Stimulated activated naive CD8-positive, alpha-beta T cell treated with anti-CD3 and anti-CD28 coated beads, Interleukin-15, Interleukin-2, amounts not matched to agents 100 U/mL and 50 U/mL, for 24 hours (primary cell): ENCODE data around the gene PTPN14.
"Not testable (repeated sequence)": the region's sequence is repeated elsewhere in the genome, so short reads cannot be mapped to it uniquely, and the experiment has no call there.

Experiments
- ATAC-seq: fragments of 150-1000 bp; cut with Tn5 transposase; one replicate; pipeline ENCODE4 v1.10.0; 2021
- DNase-seq: peaks from one replicate; pipeline ENCODE4 v3.0.0; 2021

Gene PTPN14

DNA sequence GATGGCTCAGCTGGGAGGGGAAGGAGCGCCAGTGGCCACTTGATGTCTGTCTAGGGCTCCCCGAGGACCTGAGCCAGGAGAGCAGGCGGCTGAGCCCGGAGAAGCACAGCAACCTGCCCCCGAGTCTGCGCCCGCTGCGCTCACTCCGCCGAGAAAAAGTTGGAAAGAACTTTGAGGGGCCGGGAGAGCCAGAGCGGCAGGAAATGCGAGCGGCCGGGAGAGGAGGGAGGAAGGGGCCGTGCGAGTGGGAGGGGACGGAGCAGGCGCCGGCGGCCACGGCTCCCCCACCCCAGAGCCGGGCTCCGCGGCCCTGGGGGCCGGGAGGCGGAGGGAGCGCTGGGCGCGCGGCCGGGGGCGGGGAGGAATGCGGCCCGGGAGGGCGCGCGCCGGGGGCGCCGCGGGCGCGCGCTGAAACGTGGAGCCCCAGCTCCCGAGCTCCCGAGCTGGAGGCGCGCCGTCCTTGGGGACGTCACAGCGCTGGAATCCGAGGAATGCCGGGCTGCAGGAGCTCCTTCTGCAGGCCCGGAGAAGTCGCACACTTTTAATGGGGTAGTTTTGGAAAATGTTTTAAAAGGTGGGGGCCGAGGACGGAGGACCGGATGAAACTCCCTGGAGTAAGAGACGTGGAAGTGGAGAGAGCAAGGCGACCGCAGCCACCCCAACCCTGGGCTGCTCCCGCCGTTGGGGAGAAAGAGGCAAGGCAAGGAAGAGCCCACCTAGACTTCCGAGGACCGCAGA lies at the start of gene PTPN14:
Gene PTPN14, minus strand, starts transcription at position 167 of the 738 bp plus-strand sequence. CDS start 86,799 bp downstream, outside the sequence.
- peak; percentile 23 for DNase-seq
- ATAC-seq: peak; percentile 59

- DNase-seq (no peak), ATAC-seq (no peak)
Measured at GRCh38 chr1:214593158-214593557, 41.8 kb upstream of the PTPN14 start.

DNA sequence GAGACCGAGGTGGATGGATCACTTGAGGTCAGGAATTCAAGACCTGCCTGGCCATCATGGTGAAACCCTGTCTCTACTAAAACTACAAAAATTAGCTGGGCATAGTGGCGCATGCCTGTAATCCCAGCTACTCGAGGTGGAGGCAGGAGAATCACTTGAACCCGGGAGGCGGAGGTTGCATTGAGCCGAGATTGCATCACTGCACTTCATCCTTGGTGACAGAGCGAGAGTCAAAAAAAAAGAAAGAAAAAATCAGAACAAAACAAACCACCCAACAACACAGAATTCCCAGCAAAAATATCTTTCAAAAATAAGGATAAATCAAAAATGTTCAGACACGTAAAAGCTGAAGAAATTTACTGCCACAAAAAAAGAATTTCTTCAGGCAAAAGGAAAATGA lies 40.5 kb upstream of the PTPN14 start:
- not testable (repeated sequence) for ATAC-seq, DNase-seq

DNA sequence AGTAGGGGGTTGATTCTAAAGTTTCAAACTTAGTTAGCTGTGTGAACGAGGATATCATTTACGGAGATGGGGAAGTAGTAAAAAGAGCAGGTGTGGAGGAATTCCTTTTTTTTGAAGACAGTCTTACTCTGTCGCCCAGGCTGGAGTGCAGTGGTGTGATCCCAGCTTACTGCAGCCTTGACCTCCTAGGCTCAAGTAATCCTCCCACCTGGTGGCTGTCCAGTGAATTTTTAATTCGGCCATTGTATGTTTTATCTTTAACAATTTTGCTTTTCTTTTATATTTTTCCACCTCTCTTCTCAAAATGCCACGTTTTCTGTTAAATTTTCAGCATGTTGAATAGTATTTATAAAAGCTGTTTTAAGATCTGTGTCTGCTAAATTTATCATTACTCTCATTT lies 39.3 kb upstream of the PTPN14 start:
- ATAC-seq (no peak), DNase-seq (no peak)

- ATAC-seq: no peak
Measured at GRCh38 chr1:214588963-214589597, 37.7 kb upstream of the PTPN14 start.

GRCh38 chr1:214587165-214587564 lies 35.8 kb upstream of the PTPN14 start:
- no peak for ATAC-seq

More at GRCh38 chr1:214588963-214589597, 37.7 kb upstream of the PTPN14 start:
- DNase-seq: no peak

DNA sequence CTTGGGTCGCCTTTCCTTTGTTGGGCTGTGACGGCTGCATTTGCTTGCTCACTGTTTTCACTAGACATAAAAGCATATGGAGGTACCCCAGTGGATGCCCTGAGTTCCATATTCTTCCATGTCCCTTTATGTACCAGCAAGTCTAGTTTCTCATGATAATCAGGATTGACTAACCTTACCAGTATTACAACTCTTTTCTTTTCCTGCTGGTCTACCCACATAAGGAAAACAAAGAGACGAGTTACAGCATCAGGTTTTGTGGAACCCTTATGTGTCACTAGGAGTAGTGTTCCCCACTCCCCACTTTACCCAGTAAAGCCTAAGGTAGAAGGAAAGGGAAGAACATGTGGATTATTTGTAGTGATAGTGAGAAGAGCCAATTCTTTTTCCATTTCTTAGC lies 35.2 kb upstream of the PTPN14 start:
- DNase-seq: no peak
- no peak for ATAC-seq

More at GRCh38 chr1:214587165-214587564, 35.8 kb upstream of the PTPN14 start:
- DNase-seq: no peak

DNA sequence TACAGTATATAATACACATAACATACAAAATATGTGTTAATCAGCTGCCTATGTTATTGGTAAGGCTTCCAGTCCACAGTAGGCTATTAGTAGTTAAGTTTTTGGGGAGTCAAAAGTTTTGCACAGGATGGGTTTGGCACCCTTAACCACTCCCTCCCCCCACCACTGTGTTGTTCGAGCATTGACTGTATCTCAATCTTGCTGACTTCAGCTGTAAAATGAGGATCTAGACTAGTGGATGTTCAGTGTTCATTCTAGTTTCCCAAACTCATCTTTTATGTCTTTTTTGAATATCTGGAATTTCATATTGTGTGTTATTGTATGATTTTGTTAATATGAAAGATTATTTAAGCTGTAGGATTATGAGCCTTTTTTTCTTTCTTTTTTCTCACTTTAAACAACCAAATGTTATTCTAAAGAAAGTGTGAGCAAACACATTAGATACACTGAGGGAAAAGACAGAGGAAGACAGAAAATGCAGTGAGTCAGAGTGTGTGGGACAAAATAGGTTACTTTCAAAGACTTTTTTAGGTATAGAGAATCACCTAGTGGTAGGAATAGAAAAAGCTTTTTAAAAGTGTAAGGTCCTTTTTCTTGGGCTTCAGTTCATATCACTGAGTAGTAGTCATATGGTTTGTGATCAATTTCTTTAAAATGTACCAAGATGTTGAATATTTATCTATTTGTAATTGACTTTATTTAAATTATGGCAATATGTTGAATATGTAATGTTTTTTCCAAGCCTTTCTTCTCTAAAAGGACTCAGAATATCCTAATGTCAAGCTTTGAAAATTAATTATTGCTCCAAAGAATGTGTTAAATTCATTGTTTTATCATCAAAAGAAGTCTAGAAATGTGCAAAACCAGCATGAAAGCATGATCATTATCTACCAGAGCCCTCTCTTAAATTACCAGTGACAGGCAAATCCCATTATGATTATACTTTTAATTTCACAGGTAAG lies 33.7 kb upstream of the PTPN14 start:
- peak; percentile 63 for ATAC-seq

GRCh38 chr1:214583824-214584554 lies 32.6 kb upstream of the PTPN14 start:
- DNase-seq: no peak
- no peak for ATAC-seq

More for the DNA sequence above, 33.7 kb upstream of the PTPN14 start:
- no peak for DNase-seq

GRCh38 chr1:214583113-214583512 lies 31.7 kb upstream of the PTPN14 start:
- no peak for ATAC-seq
- DNase-seq: no peak

GRCh38 chr1:214582289-214582891 lies 31.0 kb upstream of the PTPN14 start:
- DNase-seq: no peak
- no peak for ATAC-seq

DNA sequence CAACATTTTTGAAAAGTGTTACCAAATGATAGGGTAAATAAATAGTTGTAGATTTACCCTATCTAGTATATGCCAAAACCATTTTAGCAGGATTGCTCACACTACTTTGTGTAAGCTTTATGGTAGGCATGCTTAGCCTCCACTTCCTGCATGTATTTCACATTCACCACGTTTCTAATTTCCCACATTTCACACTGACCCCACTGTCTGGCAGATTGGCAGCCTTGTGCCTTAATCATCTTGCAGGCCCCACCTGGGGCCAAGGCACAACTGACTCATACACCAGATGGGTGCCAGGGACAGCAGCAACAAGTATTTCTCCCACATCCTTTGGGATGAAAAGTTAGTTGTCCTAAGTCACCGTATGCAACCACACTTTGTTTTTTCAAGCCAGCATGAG lies 30.4 kb upstream of the PTPN14 start:
- ATAC-seq (peak; percentile 61), DNase-seq (peak; percentile 9)

DNA sequence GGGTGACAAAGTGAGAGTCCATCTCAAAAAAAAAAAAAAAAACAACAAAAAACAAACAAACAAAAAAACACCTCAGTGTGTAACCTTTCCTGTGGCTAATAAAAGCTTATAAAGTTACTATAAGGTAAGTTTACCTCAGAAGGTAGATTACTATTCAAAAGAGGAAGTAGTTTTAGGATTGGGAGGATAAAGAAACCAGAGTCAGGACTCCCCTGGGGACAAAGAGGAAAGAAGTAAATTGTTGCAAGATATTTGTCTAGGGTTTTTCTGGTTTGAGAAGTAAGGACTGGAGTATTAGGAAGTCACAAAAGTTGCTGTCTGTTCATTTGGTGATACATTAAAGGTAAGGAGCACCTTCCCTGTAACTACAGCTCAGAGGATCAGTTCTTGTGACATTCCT lies 27.8 kb upstream of the PTPN14 start:
- no peak for DNase-seq

DNA sequence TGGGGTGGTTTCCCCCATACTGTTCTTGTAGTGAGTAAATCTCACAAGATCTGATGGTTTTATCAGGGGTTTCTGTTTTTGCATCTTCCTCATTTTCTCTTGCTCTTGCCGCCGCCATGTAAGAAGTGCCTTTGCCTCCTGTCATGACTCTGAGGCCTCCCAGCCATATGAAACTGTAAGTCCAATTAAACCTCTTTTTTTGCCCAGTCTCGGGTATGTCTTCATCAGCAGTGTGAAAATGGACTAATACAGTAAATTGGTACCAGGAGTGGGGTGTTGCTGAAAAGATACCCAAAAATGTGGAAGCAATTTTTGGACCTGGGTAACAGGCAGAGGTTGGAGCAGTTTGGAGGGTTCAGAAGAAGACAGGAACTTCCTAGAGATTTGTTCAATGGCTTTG lies 24.7 kb upstream of the PTPN14 start:
- not testable (repeated sequence) for ATAC-seq, DNase-seq

More for the DNA sequence above, 27.8 kb upstream of the PTPN14 start:
- no peak for ATAC-seq

DNA sequence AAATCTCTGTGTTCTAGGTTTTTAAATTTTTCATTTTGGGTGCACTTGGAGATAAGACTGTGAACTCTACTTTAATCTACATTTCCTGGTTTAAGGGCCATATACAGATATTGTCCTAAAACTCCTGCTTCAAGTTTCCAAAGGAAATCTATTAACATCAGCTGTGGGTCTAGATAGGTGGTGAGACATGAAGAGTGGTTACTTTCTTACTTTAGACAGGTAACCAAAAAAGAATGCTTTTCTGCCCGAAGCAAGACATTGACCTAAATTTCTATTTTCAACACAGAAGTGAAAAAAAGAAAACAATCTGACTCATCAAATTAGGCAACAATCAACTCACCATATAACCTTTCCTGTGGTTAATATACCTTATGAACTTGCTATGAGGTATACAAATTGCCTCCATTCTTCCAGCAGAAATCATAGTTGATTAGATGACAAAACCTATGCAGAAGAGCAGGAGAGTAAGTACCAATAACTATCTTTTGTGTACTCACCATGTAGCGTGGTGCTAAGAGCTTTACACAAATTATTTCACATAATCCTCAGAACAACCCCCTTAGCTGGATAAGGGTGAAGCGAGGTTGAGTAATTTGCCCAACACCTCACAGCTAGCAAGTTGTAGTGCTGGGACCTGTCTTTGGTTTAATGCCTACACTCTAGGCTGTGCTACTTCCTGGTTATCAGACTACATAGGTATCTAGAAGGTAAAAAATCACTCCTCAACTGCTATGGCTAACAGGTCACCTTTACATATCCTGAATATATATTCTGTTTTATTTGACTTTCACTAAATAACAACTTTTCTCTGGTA lies 23.4 kb upstream of the PTPN14 start:
- no peak for DNase-seq
- no peak for ATAC-seq

- DNase-seq: no peak
Measured at GRCh38 chr1:214573386-214574318, 22.2 kb upstream of the PTPN14 start.

DNA sequence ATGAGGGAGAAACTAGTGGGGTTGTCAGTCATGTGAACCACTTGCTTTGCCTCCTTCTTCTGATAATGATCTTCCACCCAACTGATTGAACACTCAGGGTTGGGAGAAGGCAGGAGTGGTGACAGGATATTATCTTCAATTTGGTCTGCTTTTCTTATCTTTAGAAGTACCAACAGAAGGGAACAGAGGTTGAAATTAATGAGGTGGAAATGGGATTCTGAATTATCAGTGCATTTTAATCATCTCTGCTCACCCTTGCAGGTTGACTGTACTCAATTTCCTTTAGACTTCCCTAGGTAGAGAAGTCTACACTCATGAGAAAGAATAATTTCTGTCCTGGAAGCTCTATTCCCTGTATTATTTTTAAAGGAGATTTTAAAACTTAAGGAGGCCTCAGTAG lies 19.9 kb upstream of the PTPN14 start:
- DNase-seq (no peak), ATAC-seq (no peak)

More at GRCh38 chr1:214573386-214574318, 22.2 kb upstream of the PTPN14 start:
- ATAC-seq: no peak

- ATAC-seq: no peak
Measured at GRCh38 chr1:214570442-214570841, 19.0 kb upstream of the PTPN14 start.

DNA sequence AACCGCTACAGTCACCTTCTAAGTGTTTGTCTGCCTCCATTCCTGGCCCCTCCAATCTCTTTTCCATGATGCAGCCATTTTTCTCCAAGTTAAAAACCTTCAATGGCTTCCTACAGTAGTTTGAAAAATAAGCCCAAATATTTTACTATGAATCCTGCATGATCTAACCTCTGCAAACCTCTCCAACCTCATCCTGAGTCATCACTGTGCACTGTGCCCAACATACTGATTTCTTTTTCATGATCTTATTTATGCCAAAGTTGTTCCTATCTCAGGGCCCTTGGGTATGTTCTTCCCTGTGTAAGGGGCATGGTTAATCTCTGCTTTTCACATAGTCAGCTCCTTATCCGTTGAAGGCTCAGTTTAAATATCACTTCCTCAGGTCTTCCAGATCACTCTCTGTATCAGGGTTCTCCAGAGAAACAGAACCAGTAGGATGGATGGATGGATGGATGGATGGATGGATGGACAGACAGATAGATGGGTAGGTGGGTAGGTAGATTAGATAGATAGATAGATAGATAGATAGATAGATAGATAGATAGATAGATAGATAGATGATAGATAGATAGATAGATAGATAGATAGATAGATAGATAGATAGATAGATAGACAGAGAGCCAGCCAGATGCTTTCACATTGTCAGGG lies 18.1 kb upstream of the PTPN14 start:
- ATAC-seq (no peak), DNase-seq (no peak)

More at GRCh38 chr1:214570442-214570841, 19.0 kb upstream of the PTPN14 start:
- DNase-seq: no peak
